NCI-H2107 treated with DMSO at 0.1 percent for 48 hours (cell line): ENCODE results near the gene PTPN14.

Experiments used
- DNase-seq: peaks from one replicate; lab custom pipeline; 2025; ENCODE audit not compliant: unreplicated experiment; lab: John Stamatoyannopoulos, UW

PTPN14 gene

GRCh38 chr1:214378492-214378891 lies 172.9 kb downstream of the PTPN14 start:
- no peak for DNase-seq

DNA sequence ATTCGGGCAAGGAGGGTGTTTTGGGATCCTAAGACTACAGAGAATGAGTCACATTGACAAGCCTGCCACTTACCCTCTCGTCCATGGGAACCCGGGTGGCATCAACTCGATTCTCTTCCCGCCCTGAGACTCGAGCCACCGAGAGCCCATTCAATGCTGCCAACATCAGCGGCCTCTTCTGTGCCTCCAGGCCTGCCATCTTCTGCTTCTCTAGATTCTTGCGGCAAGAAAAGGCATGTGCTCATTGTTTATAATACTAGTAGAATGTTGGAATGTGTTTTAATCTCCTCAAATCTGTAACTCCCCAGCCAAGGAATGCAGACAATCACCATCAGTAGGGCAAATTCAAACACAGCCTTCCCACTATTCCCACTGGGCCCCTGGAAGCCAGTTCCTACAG lies 173.5 kb downstream of the PTPN14 start:
- no peak for DNase-seq

- DNase-seq = no peak
Observed at GRCh38 chr1:214377485-214377884, 173.9 kb downstream of the PTPN14 start.

- DNase-seq = no peak
Observed at GRCh38 chr1:214372092-214372491, 179.3 kb downstream of the PTPN14 start.

GRCh38 chr1:214370615-214371014 lies 180.8 kb downstream of the PTPN14 start:
- no peak for DNase-seq

DNA sequence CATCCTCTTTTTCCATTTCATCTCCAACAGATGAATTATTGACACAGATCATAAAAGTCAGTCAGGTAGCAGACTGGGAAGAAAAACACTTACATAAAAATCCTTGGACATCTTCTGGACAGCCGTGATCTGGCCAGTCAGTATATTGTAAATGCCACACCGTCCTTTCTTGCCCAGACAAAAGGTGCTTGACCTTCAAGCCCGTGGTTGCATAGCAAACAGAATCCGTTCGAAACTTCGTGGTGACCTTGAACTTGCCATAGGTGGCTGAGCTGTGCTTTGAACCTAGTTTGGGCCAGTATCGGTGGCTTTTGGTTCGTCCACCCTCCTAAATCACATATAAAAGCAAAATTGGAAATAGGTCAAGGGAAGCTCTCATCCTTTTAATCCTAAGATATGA lies 182.0 kb downstream of the PTPN14 start:
- DNase-seq = no peak

- no peak for DNase-seq
Observed at GRCh38 chr1:214367841-214368240, 183.6 kb downstream of the PTPN14 start.

DNA sequence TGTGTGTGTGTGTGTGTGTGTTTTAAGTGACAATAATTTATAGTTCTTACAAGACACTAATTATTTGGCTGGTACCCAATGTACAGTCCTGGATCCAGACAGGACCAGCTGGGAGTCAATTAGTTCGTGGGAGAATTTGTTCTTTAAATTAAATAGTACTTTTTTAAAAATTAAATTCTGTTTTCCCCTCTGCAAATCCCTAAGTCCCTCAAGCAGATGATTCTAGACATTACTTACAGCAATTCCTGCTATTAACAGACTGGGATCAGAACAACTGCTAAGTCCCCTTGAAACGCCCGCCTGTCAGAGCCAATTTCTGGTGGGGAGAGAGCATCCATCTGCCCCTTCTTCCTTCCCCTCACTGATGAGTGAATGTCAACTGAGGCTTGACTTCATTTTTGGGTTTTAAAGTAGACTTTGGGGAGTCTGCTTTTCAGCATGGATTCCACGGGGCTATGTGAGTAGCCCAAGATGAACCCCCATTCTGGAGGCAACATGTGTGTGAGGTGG lies 186.6 kb downstream of the PTPN14 start:
- DNase-seq = no peak

- DNase-seq = no peak
Observed at GRCh38 chr1:214364386-214364785, 187.0 kb downstream of the PTPN14 start.

GRCh38 chr1:214363386-214363785 lies 188.0 kb downstream of the PTPN14 start:
- DNase-seq = no peak

DNA sequence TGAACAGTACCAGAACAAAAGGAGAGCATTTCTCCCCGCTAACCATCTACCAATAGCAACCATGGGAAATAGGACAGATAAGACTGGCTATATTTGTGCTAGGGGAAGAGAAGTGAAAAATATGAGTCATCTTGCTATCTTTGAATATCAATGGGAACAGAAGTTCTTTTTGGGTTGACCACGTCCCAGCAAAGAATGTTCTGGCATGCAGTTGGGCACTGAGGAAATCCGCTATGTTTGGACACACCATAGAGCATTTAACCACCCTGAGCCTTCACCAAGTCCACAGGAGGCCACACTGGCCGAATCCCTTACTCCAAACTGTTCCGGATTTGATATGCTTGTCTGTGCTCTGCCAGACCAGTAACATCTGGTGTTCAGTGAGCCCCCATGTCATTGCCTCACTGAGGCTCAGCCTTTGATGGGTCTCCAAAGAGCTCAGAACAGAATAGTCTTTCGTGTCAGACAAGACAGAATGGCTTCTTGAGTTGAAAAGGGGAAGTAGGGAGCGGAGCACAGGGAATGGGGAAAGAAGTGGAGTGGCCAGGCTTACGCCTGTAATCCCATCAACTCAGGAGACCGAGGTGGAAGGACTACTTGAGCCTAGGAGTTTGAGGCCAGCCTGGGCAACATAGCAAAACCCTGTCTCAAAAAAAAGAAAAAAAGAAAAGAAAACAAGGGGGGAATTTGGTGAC lies 189.1 kb downstream of the PTPN14 start:
- DNase-seq = no peak

GRCh38 chr1:214361636-214362035 lies 189.8 kb downstream of the PTPN14 start:
- DNase-seq = no peak

GRCh38 chr1:214360525-214361164 lies 190.8 kb downstream of the PTPN14 start:
- no peak for DNase-seq

- DNase-seq = no peak
Observed at GRCh38 chr1:214360116-214360515, 191.3 kb downstream of the PTPN14 start.

- no peak for DNase-seq
Observed at GRCh38 chr1:214354440-214355148, 196.8 kb downstream of the PTPN14 start.

- no peak for DNase-seq
Observed at GRCh38 chr1:214352838-214353237, 198.6 kb downstream of the PTPN14 start.

DNA sequence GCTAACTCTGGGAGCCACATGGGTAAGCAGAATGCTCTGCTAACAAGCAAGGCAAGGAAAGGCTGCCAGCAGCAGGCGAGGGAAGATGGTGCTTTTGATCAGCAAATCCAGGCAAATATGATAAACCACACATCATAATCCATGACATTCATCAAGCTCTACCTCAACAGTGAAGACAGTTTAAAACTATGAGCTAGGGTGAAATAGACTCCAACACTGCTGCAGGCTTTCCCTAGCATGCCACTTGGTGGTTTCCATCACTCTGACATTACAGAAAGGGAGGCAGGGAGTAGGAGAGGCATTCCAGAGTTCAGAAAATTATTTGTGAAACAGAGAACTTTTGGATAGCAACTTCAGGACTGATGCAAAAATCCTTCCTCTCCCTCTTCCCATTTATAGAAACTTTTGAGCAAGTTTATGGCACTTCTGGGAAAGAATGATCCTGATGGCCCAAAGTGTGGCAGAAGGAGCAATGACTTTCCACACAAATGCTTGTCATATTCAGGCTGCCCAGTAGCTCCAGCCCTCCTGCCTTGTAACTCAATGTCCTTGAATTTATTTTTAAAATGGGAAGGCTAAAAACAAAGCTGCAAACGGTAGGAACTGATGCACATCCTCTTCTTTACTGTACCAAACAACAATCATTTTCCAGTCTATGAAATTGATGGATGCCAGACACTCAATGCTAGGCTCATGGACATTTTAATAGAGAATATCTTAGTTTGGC lies 199.7 kb downstream of the PTPN14 start:
- DNase-seq = no peak

- DNase-seq = no peak
Observed at GRCh38 chr1:214349781-214350180, 201.6 kb downstream of the PTPN14 start.

DNA sequence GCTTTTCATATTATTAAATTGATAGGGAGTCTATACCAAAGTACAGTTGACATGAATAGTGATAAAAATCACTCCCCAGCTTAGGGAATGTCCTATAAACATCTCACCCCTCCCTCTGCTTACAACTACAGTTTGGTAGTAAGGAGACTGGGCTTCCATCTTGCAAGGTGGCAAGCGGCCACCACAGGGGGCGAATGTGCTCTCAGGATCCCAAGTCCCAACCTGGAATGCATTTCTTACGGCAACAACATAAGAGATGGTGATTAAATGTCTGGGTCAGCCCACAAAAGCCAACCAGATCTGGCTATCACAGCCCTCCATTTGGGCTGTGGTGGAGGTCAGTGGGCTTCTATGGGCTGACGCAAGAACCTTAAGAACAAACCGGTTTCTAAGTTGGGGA lies 202.4 kb downstream of the PTPN14 start:
- no peak for DNase-seq

DNA sequence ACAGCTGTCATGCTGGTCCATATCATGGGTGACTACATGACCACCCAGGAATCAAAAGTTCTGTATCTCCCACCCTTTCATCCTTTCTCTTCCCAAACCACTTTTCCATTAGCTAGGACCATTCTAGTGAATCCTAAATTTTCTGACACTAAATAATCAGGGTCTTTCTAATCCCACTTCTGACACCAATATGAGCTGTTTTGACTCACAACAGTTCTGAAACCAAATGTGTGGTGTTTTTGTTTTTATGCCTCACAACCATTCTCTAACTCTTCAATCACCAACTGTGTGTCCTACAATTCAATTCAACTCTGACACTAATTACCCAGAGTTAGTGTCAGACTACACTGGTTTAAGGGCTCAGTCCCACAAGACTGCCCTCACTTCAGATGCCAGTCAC lies 206.5 kb downstream of the PTPN14 start:
- DNase-seq = no peak

GRCh38 chr1:214342525-214342924 lies 208.9 kb downstream of the PTPN14 start:
- no peak for DNase-seq
